Right lobe of liver (tissue), 4 donors: ENCODE data around the gene PSMG4.

ENCODE experiments used
- CTCF ChIP-seq, 4 donors: fragments of 200-600 bp in 3 of 4; fragments of 450-650 bp in 1 of 4; IDR thresholded peaks; one replicate each; pipeline versions ENCODE4 v1.5.1 to v1.8.0; 2016 to 2022; ENCODE audit warnings: antibody characterized with exemption in 4 of 4, mild to moderate bottlenecking in 2 of 4
- POLR2A ChIP-seq: fragments of 450-650 bp; IDR thresholded peaks from one replicate; pipeline ENCODE4 v1.6.1; 2017; ENCODE audit warnings: antibody characterized with exemption, mild to moderate bottlenecking
- donor health status: DM: no; HTN: no; CAD: no.
- donor health status: DM: no; HTN: no; CAD: no.
- donor health status: DM: no; HTN: yes; CAD: no.

- TF ChIP-seq CTCF (IDR thresholded peaks at IDR 0.05) (no peak), POLR2A (no peak)
Observed at GRCh38 chr6:3306848-3307247, 48.1 kb downstream of the PSMG4 start.
